HUES64 (cell line): ENCODE data around the gene PRKCB.

Source experiments
- H3K27ac ChIP-seq: 2 replicates; pipeline ENCODE4 v1.7.0; 2013; ENCODE audit warnings: low read depth, low read length, inconsistent platforms
- H3K27me3 ChIP-seq: 2 replicates; pipeline ENCODE4 v1.6.1; 2013; ENCODE audit warnings: mild to moderate bottlenecking, low read length; ENCODE audit not compliant: insufficient read depth
- H3K36me3 ChIP-seq: 2 replicates; pipeline ENCODE4 v1.6.1; 2013; ENCODE audit warnings: mild to moderate bottlenecking, low read length; ENCODE audit not compliant: insufficient read depth
- H3K4me1 ChIP-seq: 2 replicates; pipeline ENCODE4 v1.6.1; 2013; ENCODE audit warnings: mild to moderate bottlenecking, low read length, moderate library complexity; ENCODE audit not compliant: insufficient read depth
- H3K4me3 ChIP-seq: 2 replicates; pipeline ENCODE4 v1.5.1; 2013; ENCODE audit warnings: mild to moderate bottlenecking, low read length, moderate library complexity
- H3K9ac ChIP-seq: 2 replicates; pipeline ENCODE4 v1.6.1; 2013; ENCODE audit warnings: mild to moderate bottlenecking, low read depth, low read length
- H3K9me3 ChIP-seq: 2 replicates; pipeline ENCODE4 v1.6.1; 2013; ENCODE audit warnings: low read depth, low read length; ENCODE audit not compliant: insufficient read depth
- WGBS: fragments of 150-250, 120-280 bp; methylation state at CpG from one replicate; pipeline ENCODE4 v1.1.7; 2013; ENCODE audit warnings: missing lambda C conversion rate; 5-methylcytosine and 5-hydroxymethylcytosine counted together

The PRKCB gene

GRCh38 chr16:23969468-23970297, 133.9 kb downstream of the PRKCB start:
- H3K4me1 ChIP-seq, result peaks cover 10% of the 10 kb centered on the region
- H3K4me3 ChIP-seq, result no peak overlapping the region
- no peaks in the 10 kb centered on the region for H3K9me3 ChIP-seq
- WGBS, result 84% methylated on average over 3 of the region's 6 CpGs
- no peak overlapping the region for H3K9ac ChIP-seq
- no peak overlapping the region for H3K27ac ChIP-seq
- no peaks in the 10 kb centered on the region for H3K36me3 ChIP-seq
- H3K27me3 ChIP-seq, result no peaks in the 10 kb centered on the region

- H3K27ac ChIP-seq, result no peak overlapping the region
- H3K27me3 ChIP-seq, result no peaks in the 10 kb centered on the region
- 32% methylated on average over 4 of the region's 4 CpGs for WGBS
- no peak overlapping the region for H3K4me3 ChIP-seq
- no peaks in the 10 kb centered on the region for H3K36me3 ChIP-seq
- H3K9ac ChIP-seq, result no peak overlapping the region
- H3K4me1 ChIP-seq, result peaks cover 6% of the 10 kb centered on the region; the same call in 1 of the 2 replicates
- no peaks in the 10 kb centered on the region for H3K9me3 ChIP-seq
Measured at GRCh38 chr16:23974223-23974622, 138.4 kb downstream of the PRKCB start.

GRCh38 chr16:23975293-23975692, 139.5 kb downstream of the PRKCB start:
- no peak overlapping the region for H3K27ac ChIP-seq
- no peak overlapping the region for H3K4me3 ChIP-seq
- no peaks in the 10 kb centered on the region for H3K27me3 ChIP-seq
- no peaks in the 10 kb centered on the region for H3K9me3 ChIP-seq
- no peaks in the 10 kb centered on the region for H3K36me3 ChIP-seq
- H3K9ac ChIP-seq, result no peak overlapping the region
- 94% methylated on average over 5 of the region's 5 CpGs for WGBS
- peaks cover 6% of the 10 kb centered on the region; the same call in 1 of the 2 replicates for H3K4me1 ChIP-seq

GRCh38 chr16:23976091-23976490, 140.3 kb downstream of the PRKCB start:
- Histone ChIP-seq H3K4me3 (no peak overlapping the region), H3K27ac (no peak overlapping the region), H3K36me3 (no peaks in the 10 kb centered on the region), H3K9me3 (no peaks in the 10 kb centered on the region), H3K27me3 (no peaks in the 10 kb centered on the region; the same call in 1 of the 2 replicates), H3K9ac (no peak overlapping the region), H3K4me1 (peaks cover 6% of the 10 kb centered on the region; the same call in 1 of the 2 replicates)
- WGBS, result 77% methylated on average over 5 of the region's 5 CpGs

- H3K27ac ChIP-seq, result no peak overlapping the region
- 69% methylated on average over 3 of the region's 3 CpGs for WGBS
- no peaks in the 10 kb centered on the region; the same call in 1 of the 2 replicates for H3K27me3 ChIP-seq
- H3K36me3 ChIP-seq, result no peaks in the 10 kb centered on the region
- H3K4me1 ChIP-seq, result peaks cover 6% of the 10 kb centered on the region; the same call in 1 of the 2 replicates
- no peak overlapping the region for H3K4me3 ChIP-seq
- H3K9me3 ChIP-seq, result no peaks in the 10 kb centered on the region
- H3K9ac ChIP-seq, result no peak overlapping the region
Measured at GRCh38 chr16:23976524-23976923, 140.7 kb downstream of the PRKCB start.

GRCh38 chr16:23979441-23979840, 143.7 kb downstream of the PRKCB start:
- Histone ChIP-seq H3K9ac (no peak overlapping the region), H3K4me1 (peaks cover 6% of the 10 kb centered on the region; the same call in 1 of the 2 replicates), H3K27ac (no peak overlapping the region), H3K4me3 (no peak overlapping the region), H3K27me3 (no peaks in the 10 kb centered on the region; the same call in 1 of the 2 replicates), H3K36me3 (no peaks in the 10 kb centered on the region), H3K9me3 (no peaks in the 10 kb centered on the region)
- 89% methylated on average over 6 of the region's 6 CpGs for WGBS

GRCh38 chr16:23979982-23980381, 144.2 kb downstream of the PRKCB start:
- Histone ChIP-seq H3K9ac (no peak overlapping the region), H3K4me1 (peaks cover 6% of the 10 kb centered on the region; the same call in 1 of the 2 replicates)
- 90% methylated on average over 4 of the region's 4 CpGs for WGBS

GRCh38 chr16:23981429-23982399, 145.9 kb downstream of the PRKCB start:
- Histone ChIP-seq H3K9ac (no peak overlapping the region), H3K4me3 (no peak overlapping the region), H3K27ac (no peak overlapping the region), H3K36me3 (no peaks in the 10 kb centered on the region), H3K9me3 (no peaks in the 10 kb centered on the region), H3K27me3 (no peaks in the 10 kb centered on the region; the same call in 1 of the 2 replicates), H3K4me1 (peaks cover 5% of the 10 kb centered on the region; the same call in 1 of the 2 replicates)
- WGBS, result 96% methylated on average over 2 of the region's 4 CpGs

More at GRCh38 chr16:23979982-23980381, 144.2 kb downstream of the PRKCB start:
- Histone ChIP-seq H3K4me3 (no peak overlapping the region), H3K27ac (no peak overlapping the region), H3K36me3 (no peaks in the 10 kb centered on the region), H3K27me3 (no peaks in the 10 kb centered on the region; the same call in 1 of the 2 replicates), H3K9me3 (no peaks in the 10 kb centered on the region)

- Histone ChIP-seq H3K4me1 (no peaks in the 10 kb centered on the region; the same call in 1 of the 2 replicates), H3K9ac (no peak overlapping the region), H3K4me3 (no peak overlapping the region), H3K36me3 (no peaks in the 10 kb centered on the region), H3K27me3 (no peaks in the 10 kb centered on the region), H3K27ac (no peak overlapping the region), H3K9me3 (no peaks in the 10 kb centered on the region)
- 92% methylated on average over 2 of the region's 2 CpGs for WGBS
Measured at GRCh38 chr16:23986455-23986854, 150.7 kb downstream of the PRKCB start.

GRCh38 chr16:23987443-23987842, 151.7 kb downstream of the PRKCB start:
- H3K9ac ChIP-seq, result no peak overlapping the region
- no CpG with 5 or more reads among the region's 2 CpGs for WGBS
- no peaks in the 10 kb centered on the region for H3K27me3 ChIP-seq

More at GRCh38 chr16:23987443-23987842, 151.7 kb downstream of the PRKCB start:
- Histone ChIP-seq H3K4me3 (no peak overlapping the region), H3K4me1 (no peaks in the 10 kb centered on the region; the same call in 1 of the 2 replicates), H3K27ac (no peak overlapping the region), H3K36me3 (no peaks in the 10 kb centered on the region), H3K9me3 (no peaks in the 10 kb centered on the region)
